ENCODE measurements around the gene C17orf107. TPM values are rescaled to one million over a fixed set of nuclear protein-coding genes. Genes with fewer than 3 reads are reported as not detected.

Gene C17orf107
- total and polyA plus RNA-seq, 2 of the 13 experiments (the other 11 are each of a cell fraction or from before 2014, with no cell fraction given) = 0.20 to 0.59 TPM

DNA sequence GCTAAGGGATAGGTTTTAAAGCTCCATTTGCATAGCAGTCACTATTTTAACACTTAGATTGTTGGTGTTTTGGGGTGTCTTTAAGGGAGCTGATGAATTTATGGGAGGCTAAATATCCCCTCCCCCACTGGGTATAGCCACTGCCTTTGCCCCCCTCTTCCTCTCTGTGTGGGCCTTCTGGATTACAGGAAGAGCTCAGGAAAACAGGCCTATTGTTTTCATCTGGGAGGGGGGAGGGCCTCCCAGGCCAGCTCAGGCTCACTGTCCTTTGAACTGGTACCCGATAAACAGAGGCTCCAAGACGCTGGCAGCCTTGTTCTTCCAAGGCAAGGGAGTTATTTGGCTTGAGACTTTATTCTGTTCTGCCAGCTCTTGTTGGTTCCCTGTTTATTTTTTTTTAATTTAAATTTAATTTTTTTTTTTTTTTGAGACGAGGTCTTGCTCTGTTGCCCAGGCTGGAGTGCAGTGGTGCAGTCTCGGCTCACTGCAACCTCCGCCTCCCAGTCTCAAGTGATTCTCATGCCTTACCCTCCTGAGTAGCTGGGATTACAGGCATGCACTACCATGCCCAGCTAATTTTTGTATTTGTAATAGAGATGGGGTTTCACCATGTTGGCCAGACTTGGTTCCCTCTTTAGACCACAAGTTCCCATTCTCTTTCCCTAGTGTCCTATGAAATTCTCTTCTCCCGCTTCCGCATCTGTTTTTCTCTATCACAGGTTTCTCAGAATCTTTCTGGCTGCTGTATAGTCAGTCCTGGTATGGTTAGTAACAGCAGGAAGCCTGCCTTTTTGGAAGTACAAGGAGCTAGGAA, 41.1 kb upstream of the C17orf107 start (continued):
- TF ChIP-seq TARDBP (CRISPR knock-in tag; IDR thresholded peaks at IDR 0.05) (peak; percentile 39; the same call in 1 of the 2 replicates), SOX6 (IDR thresholded peaks at IDR 0.05) (no peak), SOX6 (CRISPR knock-in tag; IDR thresholded peaks at IDR 0.05) (peak; percentile 98), ZNF260 (CRISPR knock-in tag; IDR thresholded peaks at IDR 0.05; ENCODE audit: borderline replicate concordance, low read depth) (no peak), ZNF335 (CRISPR knock-in tag; IDR thresholded peaks at IDR 0.05) (0 out of 2 replicates have a peak, but pooled peaks have one; percentile 9), PHF21A (CRISPR knock-in tag; IDR thresholded peaks at IDR 0.05) (peak; percentile 85), XRCC5 (optimal IDR thresholded peaks at IDR 0.05; ENCODE audit: low read length) (peak; percentile 56), ATRX (CRISPR knock-in tag; IDR thresholded peaks at IDR 0.05; ENCODE audit: borderline replicate concordance) (no peak), PPARG (CRISPR knock-in tag; conservative IDR thresholded peaks at IDR 0.05) (peak; percentile 55), ZSCAN30 (CRISPR knock-in tag; IDR thresholded peaks at IDR 0.05) (no peak), MAX (IDR thresholded peaks at IDR 0.05) (0 out of 2 replicates have a peak, but pooled peaks have one; percentile 20), ZNF720 (CRISPR knock-in tag; IDR thresholded peaks at IDR 0.05) (no peak), CBX5 (CRISPR knock-in tag; IDR thresholded peaks at IDR 0.05; ENCODE audit: borderline replicate concordance) (peak; percentile 46; the same call in 1 of the 2 replicates), FOXP1 (IDR thresholded peaks at IDR 0.05) (no peak), FOXP1 (CRISPR knock-in tag; IDR thresholded peaks at IDR 0.05) (peak; percentile 84), HDAC1 (CRISPR knock-in tag; IDR thresholded peaks at IDR 0.05) (peak; percentile 71; the same call in 1 of the 2 replicates), THAP11 (CRISPR knock-in tag; IDR thresholded peaks at IDR 0.05) (peak; percentile 44; the same call in 1 of the 2 replicates), ZNF501 (CRISPR knock-in tag; IDR thresholded peaks at IDR 0.05) (no peak), RELA (CRISPR knock-in tag; IDR thresholded peaks at IDR 0.05) (no peak), RARA (CRISPR knock-in tag; IDR thresholded peaks at IDR 0.05) (peak; percentile 16; the same call in 1 of the 2 replicates), MXD4 (CRISPR knock-in tag; IDR thresholded peaks at IDR 0.05) (no peak), DR1 (CRISPR knock-in tag; IDR thresholded peaks at IDR 0.05) (no peak), HNF4G (IDR thresholded peaks at IDR 0.05; ENCODE audit: borderline replicate concordance, low read depth, low read length) (peak; percentile 62; the same call in 1 of the 2 replicates), HNF4G (CRISPR knock-in tag; IDR thresholded peaks at IDR 0.05; ENCODE audit: borderline replicate concordance, low read depth) (no peak; the same call in 1 of the 2 replicates), ARID5B (CRISPR knock-in tag; IDR thresholded peaks at IDR 0.05) (peak; percentile 83), SALL1 (CRISPR knock-in tag; IDR thresholded peaks at IDR 0.05) (peak; percentile 70), HNRNPK (IDR thresholded peaks at IDR 0.05; ENCODE audit: low read depth, low read length, poor library complexity, severe bottlenecking) (no peak), HNF1B (CRISPR knock-in tag; IDR thresholded peaks at IDR 0.05) (peak; percentile 73)

All from HepG2 (cell line).